ENCODE results near the gene TUBB.

GRCh38 chr6:30678964-30679726 lies 41.0 kb upstream of the TUBB start:
- no peak for TF ChIP-seq ZNF274 (IDR thresholded peaks at IDR 0.05; ENCODE audit: low read depth, low read length)
- no peak for TF ChIP-seq YY1 (IDR thresholded peaks at IDR 0.05; ENCODE audit: insufficient read depth, insufficient read length)
- TF ChIP-seq SUZ12 (IDR thresholded peaks at IDR 0.05; ENCODE audit: extremely low read depth, insufficient read depth, insufficient read length), result no peak
